Heart right ventricle (tissue), 16 donors: ENCODE data around the gene TMEFF2. TPM values are rescaled to one million over a fixed set of nuclear protein-coding genes. Genes with fewer than 3 reads are reported as not detected.
A peak's percentile ranks its signal among the peaks of the same experiment; 100 is the strongest.

Experiments used
- ATAC-seq, 8 donors: fragments of 200-7000 bp; cut with Tn5 transposase; one replicate each; pipeline ENCODE4 v1.9.1; 2020; ENCODE audit warnings: mild to moderate bottlenecking in 8 of 8, moderate library complexity in 8 of 8, moderate number of reproducible peaks in 1 of 8
- DNase-seq, 2 donors: peaks; one replicate each; pipeline ENCODE4 v3.0.0-alpha.2; 2020
- H3K27ac ChIP-seq, 10 donors: fragments of 200-600 bp; sonication (generic) in 2 of 10; one replicate each; pipeline versions ENCODE4 v1.5.0 to v1.8.0; 2020 to 2022; ENCODE audit warnings: mild to moderate bottlenecking in 3 of 10
- H3K27me3 ChIP-seq, 7 donors: fragments of 200-600 bp; one replicate each; pipeline ENCODE4 v1.8.0; 2021 to 2022; ENCODE audit warnings: mild to moderate bottlenecking in 2 of 7
- H3K36me3 ChIP-seq, 9 donors: fragments of 200-600 bp; sonication (generic) in 1 of 9; one replicate each; pipeline versions ENCODE4 v1.5.0 to v1.8.0; 2020 to 2022; ENCODE audit warnings: mild to moderate bottlenecking in 2 of 9
- H3K4me1 ChIP-seq, 9 donors: fragments of 200-600 bp; sonication (generic) in 1 of 9; one replicate each; pipeline versions ENCODE4 v1.5.0 to v1.8.0; 2020 to 2022; ENCODE audit warnings: mild to moderate bottlenecking in 4 of 9
- H3K4me3 ChIP-seq, 10 donors: fragments of 200-600 bp; sonication (generic) in 2 of 10; one replicate each; pipeline versions ENCODE4 v1.5.0 to v1.8.0; 2020 to 2022; ENCODE audit warnings: mild to moderate bottlenecking in 7 of 10, moderate library complexity in 2 of 10
- H3K9me3 ChIP-seq, 11 donors: fragments of 200-600 bp in 10 of 11; sonication (generic) in 2 of 11; one replicate each; pipeline versions ENCODE4 v1.5.0 to v1.8.0; 2013 to 2022; ENCODE audit warnings: mild to moderate bottlenecking in 2 of 11, control low read depth in 1 of 11, moderate library complexity in 1 of 11
- WGBS, 2 donors: extraction: QIAGEN DNeasy Blood & Tissue Kit; methylation state at CpG; one replicate each; pipeline ENCODE4 v1.1.7; 2013; ENCODE audit warnings: inconsistent platforms in 1 of 2; 5-methylcytosine and 5-hydroxymethylcytosine counted together
- intact Hi-C, 10 donors: fragments of 100-400 bp; cut with DNase I; formaldehyde crosslinking; loops; one replicate each; pipeline versions ENCODE4 v1.11.1 to v1.14.2; 2022
- polyA plus RNA-seq, 2 donors: library from polyadenylated mRNA; stranded (reverse); fragments of 200-250 nt; gene quantifications; one replicate each; pipeline ENCODE4 v1.2.3, GENCODE V29; 2013
- total RNA-seq, 10 donors: library from RNA; stranded (reverse); fragmentation: NEBNext Ultra II Directional in 3 of 10; extraction: Animal tissue kit (Norgen Biotek cat#: 25700) in 3 of 10; gene quantifications; one replicate each; pipeline versions ENCODE4 v1.2.1 to v1.2.4, GENCODE V29; 2021 to 2023
- TF ChIP-seq, protein P1 (sequence below), 9 donors: fragments of 200-600 bp; sonication (generic) in 2 of 9; IDR thresholded peaks; one replicate each; pipeline versions ENCODE4 v1.5.0 to v1.8.0; 2021 to 2022; ENCODE audit warnings: antibody characterized with exemption in 9 of 9, mild to moderate bottlenecking in 5 of 9, moderate library complexity in 1 of 9
- donor health status: Arrhythmogenic right ventricular cardiomyopathy.
- donor health status: ischemic (EF 13 %, LVEDD 7.1; RV severe dilation, severe dysfunction).
- donor health status: healthy with polysubstance abuse.
- donor health status: DM: no; HTN: yes; CAD: no.
- donor health status: DM: no; HTN: no; CAD: no.
- donor health status: ischemic (EF 25% LVEDD 6.9; RV normal size, moderate dysfunction).
- donor health status: ischemic (EF 25% LVEDD 5.7; RV mildly dilated, moderate dysfunction).
- donor health status: healthy.
- donor health status: DM: yes; HTN: yes; CAD: no.
- donor health status: Ischemic cardiomyopathy.
- donor health status: ischemic (EF 35%, LVEDD 5.7; RV mildly dilated, moderate dysfunction).
- donor health status: nonischemic (EF 11% LVEDD 7.7; RV severe dilation, severe dysfunction).
- donor health status: DM: yes; HTN: yes; CAD: no.
- donor health status: PGD.
- donor health status: ischemic (EF 29% LVEDD 5.4; RV normal size, mild dysfunction).
- donor health status: nonischemic (EF 23%, LVEDD 6.1; RV moderate dilation, normal function).

TMEFF2 gene
- total and polyA plus RNA-seq, 12 donors, result 0.09 to 0.41 (median 0.17) TPM; not detected in 8

DNA sequence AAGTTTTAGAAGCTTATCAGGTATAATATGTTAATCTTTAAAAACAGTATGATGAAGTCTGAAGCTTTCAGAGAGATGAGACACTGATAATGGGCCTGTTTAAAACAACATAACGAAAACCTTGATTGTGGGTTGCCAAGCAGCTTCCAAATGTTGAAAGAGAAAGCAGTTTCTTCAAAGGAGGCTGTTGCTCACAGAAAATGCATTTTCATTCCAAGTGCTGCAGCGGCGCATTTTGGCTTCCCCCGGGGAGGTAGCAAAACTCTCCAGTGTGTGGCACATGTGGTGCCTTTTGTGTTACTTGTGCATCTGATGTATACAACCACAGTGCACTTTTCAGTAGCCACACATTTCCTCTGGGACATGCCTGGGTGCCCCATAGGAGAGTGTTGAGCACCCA lies 66.1 kb downstream of the TMEFF2 start:
- H3K9me3 ChIP-seq, result no peaks in the 10 kb centered on the region
- intact Hi-C loops, result no loop called here
- TF ChIP-seq, protein P1, sequence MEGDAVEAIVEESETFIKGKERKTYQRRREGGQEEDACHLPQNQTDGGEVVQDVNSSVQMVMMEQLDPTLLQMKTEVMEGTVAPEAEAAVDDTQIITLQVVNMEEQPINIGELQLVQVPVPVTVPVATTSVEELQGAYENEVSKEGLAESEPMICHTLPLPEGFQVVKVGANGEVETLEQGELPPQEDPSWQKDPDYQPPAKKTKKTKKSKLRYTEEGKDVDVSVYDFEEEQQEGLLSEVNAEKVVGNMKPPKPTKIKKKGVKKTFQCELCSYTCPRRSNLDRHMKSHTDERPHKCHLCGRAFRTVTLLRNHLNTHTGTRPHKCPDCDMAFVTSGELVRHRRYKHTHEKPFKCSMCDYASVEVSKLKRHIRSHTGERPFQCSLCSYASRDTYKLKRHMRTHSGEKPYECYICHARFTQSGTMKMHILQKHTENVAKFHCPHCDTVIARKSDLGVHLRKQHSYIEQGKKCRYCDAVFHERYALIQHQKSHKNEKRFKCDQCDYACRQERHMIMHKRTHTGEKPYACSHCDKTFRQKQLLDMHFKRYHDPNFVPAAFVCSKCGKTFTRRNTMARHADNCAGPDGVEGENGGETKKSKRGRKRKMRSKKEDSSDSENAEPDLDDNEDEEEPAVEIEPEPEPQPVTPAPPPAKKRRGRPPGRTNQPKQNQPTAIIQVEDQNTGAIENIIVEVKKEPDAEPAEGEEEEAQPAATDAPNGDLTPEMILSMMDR (IDR thresholded peaks at IDR 0.05), result no peak
- H3K4me3 ChIP-seq, result no peak overlapping the region
- 63 to 67% methylated on average over 4 of the region's 4 CpGs for WGBS, 2 donors
- H3K4me1 ChIP-seq, result peaks cover 0 to 10% (median 0%) of the 10 kb centered on the region in 9 donors
- DNase-seq (peak in 1 of 2 donors; percentile 14), ATAC-seq (no peak)
- H3K36me3 ChIP-seq, result no peaks in the 10 kb centered on the region
- no peaks in the 10 kb centered on the region for H3K27me3 ChIP-seq
- no peak overlapping the region for H3K27ac ChIP-seq

GRCh38 chr2:192127434-192127833 lies 67.3 kb downstream of the TMEFF2 start:
- DNase-seq (no peak), ATAC-seq (peak in 1 of 8 donors; percentile 42)
- Histone ChIP-seq H3K36me3 (no peaks in the 10 kb centered on the region), H3K9me3 (no peaks in the 10 kb centered on the region), H3K4me3 (no peak overlapping the region), H3K27ac (no peak overlapping the region), H3K27me3 (no peaks in the 10 kb centered on the region), H3K4me1 (peaks cover 0 to 11% (median 4%) of the 10 kb centered on the region in 9 donors)
- TF ChIP-seq, protein P1 (IDR thresholded peaks at IDR 0.05), result no peak
- 66 to 78% methylated on average over 2 of the region's 2 CpGs for WGBS, 2 donors
- intact Hi-C loops, result no loop called here

DNA sequence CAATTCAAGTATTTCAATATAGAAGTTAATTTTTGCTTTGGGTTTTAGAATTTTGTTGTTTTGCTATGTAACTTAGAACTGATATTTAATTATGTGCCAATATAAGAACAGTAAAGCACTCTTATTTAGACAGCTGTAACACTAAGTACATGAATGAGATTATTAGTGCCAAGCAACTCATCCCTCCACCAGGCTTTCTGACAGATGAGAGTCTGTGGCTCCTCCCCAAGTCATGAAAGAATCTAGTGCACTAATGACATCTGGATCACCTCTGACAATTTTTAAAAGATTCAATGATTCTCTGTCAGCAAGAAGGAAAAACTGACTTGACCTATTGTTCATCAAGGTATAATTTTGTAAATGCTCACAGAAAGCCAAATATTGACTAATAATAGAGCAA lies 67.8 kb downstream of the TMEFF2 start:
- Histone ChIP-seq H3K27me3 (no peaks in the 10 kb centered on the region), H3K4me1 (peaks cover 0 to 12% (median 4%) of the 10 kb centered on the region in 9 donors), H3K36me3 (no peaks in the 10 kb centered on the region), H3K27ac (no peak overlapping the region), H3K9me3 (no peaks in the 10 kb centered on the region), H3K4me3 (no peak overlapping the region)
- DNase-seq (no peak), ATAC-seq (no peak)
- intact Hi-C loops, result no loop called here
- TF ChIP-seq, protein P1 (IDR thresholded peaks at IDR 0.05), result no peak

GRCh38 chr2:192126426-192126825 lies 68.3 kb downstream of the TMEFF2 start:
- Histone ChIP-seq H3K27me3 (no peaks in the 10 kb centered on the region), H3K9me3 (no peaks in the 10 kb centered on the region), H3K4me3 (no peak overlapping the region), H3K4me1 (peaks cover 0 to 17% (median 4%) of the 10 kb centered on the region in 9 donors), H3K36me3 (no peaks in the 10 kb centered on the region), H3K27ac (no peak overlapping the region)
- ATAC-seq (no peak), DNase-seq (no peak)
- 0% methylated on average over 1 of the region's 1 CpG for WGBS, 2 donors
- intact Hi-C loops, result no loop called here
- TF ChIP-seq, protein P1 (IDR thresholded peaks at IDR 0.05), result no peak
